GM23248 (cell line): Measurements from ENCODE around the gene TRIO.

Experiments
- EZH2 ChIP-seq: fragments of 200-600 bp; sonication (generic); IDR thresholded peaks from 2 replicates; pipeline ENCODE4 v1.6.1; 2018; ENCODE audit warnings: antibody characterized with exemption, mild to moderate bottlenecking; ENCODE audit not compliant: insufficient read depth, poor library complexity, severe bottlenecking
- EZH2phosphoT487 ChIP-seq: fragments of 200-600 bp; sonication (generic); IDR thresholded peaks from 2 replicates; pipeline ENCODE4 v1.6.1; 2018; ENCODE audit warnings: antibody characterized with exemption, moderate library complexity, mild to moderate bottlenecking, low read depth; ENCODE audit not compliant: insufficient read depth

GRCh38 chr5:14513266-14513665 lies 370.1 kb downstream of the TRIO start:
- no peak for TF ChIP-seq EZH2phosphoT487
- TF ChIP-seq EZH2, result no peak
